ENCODE data around the gene LARP4B. TPM values are rescaled to one million over a fixed set of nuclear protein-coding genes. Genes with fewer than 3 reads are reported as not detected.

The LARP4B gene
- total RNA-seq, 2 experiments from 2014 or later = 64.8 to 143 TPM

- Histone ChIP-seq H3K4me1 (ENCODE audit: insufficient read depth, low read length, poor library complexity, severe bottlenecking) (peaks cover 8% of the 10 kb centered on the region), H3K9me3 (ENCODE audit: low read length) (peaks cover 18% of the 10 kb centered on the region), H3K4me2 (ENCODE audit: low read length) (no peak overlapping the region), H3K79me2 (ENCODE audit: insufficient read depth, low read depth, low read length) (no peaks in the 10 kb centered on the region), H3K4me3 (ENCODE audit: low read depth, low read length, poor library complexity, severe bottlenecking) (no peak overlapping the region), H2AFZ (ENCODE audit: low read length) (no peak overlapping the region), H3K27ac (ENCODE audit: low read depth, low read length, poor library complexity, severe bottlenecking) (no peak overlapping the region), H3K36me3 (ENCODE audit: insufficient read depth, low read length) (peaks cover 37% of the 10 kb centered on the region), H4K20me1 (ENCODE audit: insufficient read depth, low read length) (no peaks in the 10 kb centered on the region), H3K9me2 (ENCODE audit: insufficient read depth, low read length) (no peaks in the 10 kb centered on the region)
- TF ChIP-seq CTCF (conservative IDR thresholded peaks at IDR 0.05; ENCODE audit: low read length) (no peak), EZH2phosphoT487 (IDR thresholded peaks at IDR 0.05; ENCODE audit: borderline replicate concordance, low read depth, low read length) (no peak)
- intact Hi-C loops (cut with micrococcal nuclease; ENCODE audit: unreplicated experiment) = no loop called here
- ChIA-PET POLR2A (interaction anchor here (0.6 kb wide), 1 partner anchor 463 kb away, joined by 5 read pairs; no protein-coding TSS in a partner anchor), CTCF (ENCODE audit: unreplicated experiment) (no interaction called here)
- BruUV-seq (replicated peaks) = no TSS peak
- DNase-seq (ENCODE audit: low spot score) = no peak
Observed at GRCh38 chr10:792792-793100, 138.8 kb downstream of the LARP4B start.

- H3K9me3 ChIP-seq (ENCODE audit: low read length) = peaks cover 14% of the 10 kb centered on the region
- intact Hi-C loops (cut with micrococcal nuclease; ENCODE audit: unreplicated experiment) = no loop called here
- H3K27ac ChIP-seq (ENCODE audit: low read depth, low read length, poor library complexity, severe bottlenecking) = no peak overlapping the region
- H2AFZ ChIP-seq (ENCODE audit: low read length) = no peak overlapping the region
- TF ChIP-seq CTCF (conservative IDR thresholded peaks at IDR 0.05; ENCODE audit: low read length) (no peak), EZH2phosphoT487 (IDR thresholded peaks at IDR 0.05; ENCODE audit: borderline replicate concordance, low read depth, low read length) (no peak)
- peaks cover 32% of the 10 kb centered on the region for H3K36me3 ChIP-seq (ENCODE audit: insufficient read depth, low read length)
- H3K4me1 ChIP-seq (ENCODE audit: insufficient read depth, low read length, poor library complexity, severe bottlenecking) = peaks cover 7% of the 10 kb centered on the region
- no peaks in the 10 kb centered on the region for H4K20me1 ChIP-seq (ENCODE audit: insufficient read depth, low read length)
- POLR2A ChIA-PET = interaction anchor here (0.6 kb wide), 1 partner anchor 462 kb away, joined by 5 read pairs; no protein-coding TSS in a partner anchor
- no peak overlapping the region for H3K4me2 ChIP-seq (ENCODE audit: low read length)
- H3K4me3 ChIP-seq (ENCODE audit: low read depth, low read length, poor library complexity, severe bottlenecking) = no peak overlapping the region
- BruUV-seq (replicated peaks) = no TSS peak
- no peaks in the 10 kb centered on the region for H3K79me2 ChIP-seq (ENCODE audit: insufficient read depth, low read depth, low read length)
- CTCF ChIA-PET (ENCODE audit: unreplicated experiment) = no interaction called here
- H3K9me2 ChIP-seq (ENCODE audit: insufficient read depth, low read length) = no peaks in the 10 kb centered on the region
- no peak for DNase-seq (ENCODE audit: low spot score)
Observed at GRCh38 chr10:792083-792791, 139.3 kb downstream of the LARP4B start.

GRCh38 chr10:791639-792038, 139.9 kb downstream of the LARP4B start:
- no peak for DNase-seq (ENCODE audit: low spot score)
- H3K36me3 ChIP-seq (ENCODE audit: insufficient read depth, low read length) = peaks cover 26% of the 10 kb centered on the region
- H3K79me2 ChIP-seq (ENCODE audit: insufficient read depth, low read depth, low read length) = no peaks in the 10 kb centered on the region
- H3K4me1 ChIP-seq (ENCODE audit: insufficient read depth, low read length, poor library complexity, severe bottlenecking) = peaks cover under 1% of the 10 kb centered on the region
- ChIA-PET POLR2A (no interaction called here), CTCF (ENCODE audit: unreplicated experiment) (no interaction called here)
- H3K27ac ChIP-seq (ENCODE audit: low read depth, low read length, poor library complexity, severe bottlenecking) = no peak overlapping the region
- no peak overlapping the region for H3K4me2 ChIP-seq (ENCODE audit: low read length)
- no peak overlapping the region for H2AFZ ChIP-seq (ENCODE audit: low read length)
- no peak for TF ChIP-seq EZH2phosphoT487 (IDR thresholded peaks at IDR 0.05; ENCODE audit: borderline replicate concordance, low read depth, low read length)
- TF ChIP-seq CTCF (conservative IDR thresholded peaks at IDR 0.05; ENCODE audit: low read length) = no peak
- intact Hi-C loops (cut with micrococcal nuclease; ENCODE audit: unreplicated experiment) = no loop called here
- peaks cover 8% of the 10 kb centered on the region; the same call in 1 of the 2 replicates for H3K9me3 ChIP-seq (ENCODE audit: low read length)
- H3K9me2 ChIP-seq (ENCODE audit: insufficient read depth, low read length) = no peaks in the 10 kb centered on the region
- H4K20me1 ChIP-seq (ENCODE audit: insufficient read depth, low read length) = no peaks in the 10 kb centered on the region
- no TSS peak for BruUV-seq (replicated peaks)
- H3K4me3 ChIP-seq (ENCODE audit: low read depth, low read length, poor library complexity, severe bottlenecking) = no peak overlapping the region

Measured in OCI-LY7 (cell line).